HepG2 (cell line): Measurements from ENCODE around the gene NUP62. TPM values are rescaled to one million over a fixed set of nuclear protein-coding genes. Genes with fewer than 3 reads are reported as not detected.

Experiments
- KIAA2018 ChIP-seq: sonication (generic); formaldehyde crosslinking; IDR thresholded peaks from 2 replicates; pipeline ENCODE4 v1.5.0; 2020; ENCODE audit warnings: mild to moderate bottlenecking, missing genetic modification reagents, borderline replicate concordance
- SP2 ChIP-seq: sonication (generic); formaldehyde crosslinking; IDR thresholded peaks from 2 replicates; pipeline ENCODE4 v1.5.1; 2020; ENCODE audit warnings: mild to moderate bottlenecking, missing genetic modification reagents
- ZBED4 ChIP-seq: sonication (generic); formaldehyde crosslinking; IDR thresholded peaks from 2 replicates; pipeline ENCODE4 v1.4.0; 2020; ENCODE audit warnings: missing genetic modification reagents, borderline replicate concordance
- ZBTB10 ChIP-seq: sonication (generic); formaldehyde crosslinking; IDR thresholded peaks from 2 replicates; pipeline ENCODE4 v1.4.0; 2020; ENCODE audit warnings: missing genetic modification reagents, borderline replicate concordance
- ZNF607 ChIP-seq: sonication (generic); formaldehyde crosslinking; IDR thresholded peaks from 2 replicates; pipeline ENCODE4 v1.5.1; 2020; ENCODE audit warnings: missing genetic modification reagents, mild to moderate bottlenecking, borderline replicate concordance
- ZNF609 ChIP-seq: sonication (generic); formaldehyde crosslinking; IDR thresholded peaks from 2 replicates; pipeline ENCODE4 v1.4.0; 2020; ENCODE audit warnings: mild to moderate bottlenecking, missing genetic modification reagents, borderline replicate concordance
- polyA plus RNA-seq, 8 experiments: library from polyadenylated mRNA; depleted of rRNA in 3 of 8; stranded (reverse) in 7 of 8; unstranded in 1 of 8; fragments of >200 nt; fragmentation: Illumina TruSeq in 4 of 8; extraction: Trizol in 4 of 8; gene quantifications; 2 replicates each; pipeline versions ENCODE4 v1.2.1 to v1.2.3, GENCODE V29; 2011 to 2016; ENCODE audit warnings: low read depth in 4 of 8, missing spikeins in 1 of 8, mixed read lengths in 1 of 8; ENCODE audit not compliant: insufficient read depth in 1 of 8
- total RNA-seq, 5 experiments: library from RNA; depleted of rRNA; stranded (reverse); fragments of >200 nt; fragmentation: Illumina TruSeq; extraction: Trizol; gene quantifications; 2 replicates each; pipeline ENCODE4 v1.2.3, GENCODE V29; 2016; ENCODE audit warnings: low read depth in 1 of 5

The NUP62 gene
- total and polyA plus RNA-seq, 2 of the 13 experiments (the other 11 are each of a cell fraction or from before 2014, with no cell fraction given) = 16.5 to 41.5 TPM

- TF ChIP-seq KIAA2018 (CRISPR knock-in tag) = no peak
- peak; percentile 36; the same call in 1 of the 2 replicates for TF ChIP-seq ZNF609 (CRISPR knock-in tag)
- no peak; the same call in 1 of the 2 replicates for TF ChIP-seq ZNF607 (CRISPR knock-in tag)
- no peak; the same call in 1 of the 2 replicates for TF ChIP-seq ZBTB10 (CRISPR knock-in tag)
- TF ChIP-seq ZBED4 = 0 out of 2 replicates have a peak, but pooled peaks have one; percentile 68
- peak; percentile 94 for TF ChIP-seq SP2 (CRISPR knock-in tag)
Observed at GRCh38 chr19:49866933-49867782, 62.1 kb downstream of the NUP62 start, which contains the start of gene PNKP (continued).
